Lower lobe of right lung (tissue), 2 donors: ENCODE results near the gene CSF1R. TPM values are rescaled to one million over a fixed set of nuclear protein-coding genes. Genes with fewer than 3 reads are reported as not detected.
"Not testable (repeated sequence)": the region's sequence is repeated elsewhere in the genome, so short reads cannot be mapped to it uniquely, and the experiment has no call there.

Experiments used
- ATAC-seq, 2 donors: fragments of 200-7000 bp; cut with Tn5 transposase; one replicate each; pipeline ENCODE4 v1.9.1; 2020 to 2022; ENCODE audit warnings: mild to moderate bottlenecking in 2 of 2, moderate library complexity in 2 of 2
- DNase-seq: peaks from one replicate; pipeline ENCODE4 v3.0.0-alpha.2; 2020
- H3K27ac ChIP-seq: fragments of 200-600 bp; one replicate; pipeline ENCODE4 v1.8.0; 2022
- H3K27me3 ChIP-seq: fragments of 200-600 bp; one replicate; pipeline ENCODE4 v1.8.0; 2022; ENCODE audit warnings: low read depth
- H3K36me3 ChIP-seq: fragments of 200-600 bp; one replicate; pipeline ENCODE4 v1.8.0; 2022; ENCODE audit warnings: mild to moderate bottlenecking
- H3K4me1 ChIP-seq: fragments of 200-600 bp; one replicate; pipeline ENCODE4 v1.8.0; 2022
- H3K4me3 ChIP-seq: fragments of 200-600 bp; one replicate; pipeline ENCODE4 v1.8.0; 2022; ENCODE audit warnings: mild to moderate bottlenecking
- H3K9me3 ChIP-seq: fragments of 200-600 bp; one replicate; pipeline ENCODE4 v1.8.0; 2022
- CTCF ChIP-seq: fragments of 200-600 bp; IDR thresholded peaks from one replicate; pipeline ENCODE4 v1.8.0; 2022; ENCODE audit warnings: antibody characterized with exemption, mild to moderate bottlenecking
- intact Hi-C: fragments of 100-400 bp; cut with DNase I; formaldehyde crosslinking; loops from one replicate; pipeline ENCODE4 v1.11.0; 2022
- total RNA-seq: library from RNA; stranded (reverse); fragmentation: NEBNext Ultra II Directional; extraction: Animal tissue kit (Norgen Biotek cat#: 25700); gene quantifications from one replicate; pipeline ENCODE4 v1.2.1, GENCODE V29; 2021
- donor health status: DM: no; HTN: yes; CAD: no; lungs with severe emphysema.

Gene CSF1R
- total RNA-seq, 1 donor from 2014 or later = 78.2 TPM

- Histone ChIP-seq H3K36me3 (peaks cover 96% of the 10 kb centered on the region), H3K27me3 (no peaks in the 10 kb centered on the region), H3K4me1 (peaks cover 12% of the 10 kb centered on the region), H3K9me3 (no peaks in the 10 kb centered on the region), H3K4me3 (no peak overlapping the region), H3K27ac (no peak overlapping the region)
- intact Hi-C loops = no loop called here
- DNase-seq (no peak), ATAC-seq (no peak)
- TF ChIP-seq CTCF = no peak
These were observed 34.6 kb downstream of the CSF1R start for GRCh38 chr5:150051657-150052195.

GRCh38 chr5:150050172-150050811, 36.1 kb downstream of the CSF1R start:
- Histone ChIP-seq H3K36me3 (peaks cover 98% of the 10 kb centered on the region), H3K4me1 (peaks cover 12% of the 10 kb centered on the region)
- intact Hi-C loops, H3K9me3 ChIP-seq, H3K4me3 ChIP-seq, DNase-seq, ATAC-seq, H3K27ac ChIP-seq, H3K27me3 ChIP-seq: not testable (repeated sequence)

GRCh38 chr5:150046031-150046430, 40.3 kb downstream of the CSF1R start:
- intact Hi-C loops = no loop called here

GRCh38 chr5:150045549-150045948, 40.8 kb downstream of the CSF1R start:
- no peak for DNase-seq
- no peak for ATAC-seq
- Histone ChIP-seq H3K27me3 (no peaks in the 10 kb centered on the region), H3K27ac (no peak overlapping the region), H3K36me3 (peaks cover 98% of the 10 kb centered on the region), H3K9me3 (no peaks in the 10 kb centered on the region), H3K4me1 (peaks cover 14% of the 10 kb centered on the region), H3K4me3 (no peak overlapping the region)
- no peak for TF ChIP-seq CTCF
- intact Hi-C loops = no loop called here

More at GRCh38 chr5:150046031-150046430, 40.3 kb downstream of the CSF1R start:
- Histone ChIP-seq H3K9me3 (no peaks in the 10 kb centered on the region), H3K27ac (no peak overlapping the region), H3K27me3 (no peaks in the 10 kb centered on the region), H3K4me3 (no peak overlapping the region), H3K36me3 (peaks cover 98% of the 10 kb centered on the region), H3K4me1 (peaks cover 19% of the 10 kb centered on the region)
- TF ChIP-seq CTCF = no peak
- no peak for DNase-seq
- no peak for ATAC-seq

- no peak for DNase-seq
- Histone ChIP-seq H3K4me3 (no peak overlapping the region), H3K9me3 (no peaks in the 10 kb centered on the region), H3K36me3 (peaks cover 98% of the 10 kb centered on the region), H3K27me3 (no peaks in the 10 kb centered on the region), H3K27ac (no peak overlapping the region), H3K4me1 (peaks cover 13% of the 10 kb centered on the region)
- intact Hi-C loops = no loop called here
- no peak for TF ChIP-seq CTCF
- no peak for ATAC-seq
These were observed 41.6 kb downstream of the CSF1R start for GRCh38 chr5:150044712-150045111.

- Histone ChIP-seq H3K36me3 (peaks cover 97% of the 10 kb centered on the region), H3K9me3 (no peaks in the 10 kb centered on the region), H3K4me1 (peaks cover 13% of the 10 kb centered on the region), H3K27me3 (no peaks in the 10 kb centered on the region), H3K4me3 (no peak overlapping the region), H3K27ac (peak overlapping the region; percentile 3)
- TF ChIP-seq CTCF = no peak
- ATAC-seq (no peak), DNase-seq (no peak)
- intact Hi-C loops = no loop called here
These were observed 42.0 kb downstream of the CSF1R start for GRCh38 chr5:150044329-150044681.
